Stimulated activated CD8-positive, alpha-beta memory T cell treated with anti-CD3 and anti-CD28 coated beads, Interleukin-4, amount 100 ng/mL, for 4 hours (primary cell): ENCODE measurements around the gene IL1RAPL2.
"Not testable (repeated sequence)": the region's sequence is repeated elsewhere in the genome, so short reads cannot be mapped to it uniquely, and the experiment has no call there.

ENCODE experiments used
- DNase-seq, 2 donors: peaks; one replicate each; pipeline ENCODE4 v3.0.0-alpha.2; 2020; ENCODE audit warnings: low read depth in 2 of 2, low spot score in 1 of 2

Gene IL1RAPL2

DNA sequence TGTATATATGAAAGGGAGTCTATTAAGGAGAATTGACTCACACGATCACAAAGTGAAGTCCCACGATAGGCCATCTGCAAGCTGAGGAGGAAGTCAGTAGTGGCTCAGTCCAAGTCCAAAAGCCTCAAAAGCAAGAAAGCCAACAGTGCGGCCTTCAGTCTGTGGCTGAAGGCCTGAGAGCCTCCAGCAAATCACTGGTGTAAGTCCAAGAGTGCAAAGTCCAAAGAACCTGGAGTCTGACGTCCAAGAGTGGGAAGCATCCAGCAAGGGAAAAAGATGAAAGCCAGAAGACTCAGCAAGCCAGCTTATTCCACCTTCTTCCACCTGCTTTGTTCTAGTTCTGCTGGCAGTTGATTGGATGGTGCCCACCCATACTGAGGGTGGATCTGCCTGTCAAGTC is 104.1 kb downstream of the IL1RAPL2 start:
- no peak for DNase-seq

DNA sequence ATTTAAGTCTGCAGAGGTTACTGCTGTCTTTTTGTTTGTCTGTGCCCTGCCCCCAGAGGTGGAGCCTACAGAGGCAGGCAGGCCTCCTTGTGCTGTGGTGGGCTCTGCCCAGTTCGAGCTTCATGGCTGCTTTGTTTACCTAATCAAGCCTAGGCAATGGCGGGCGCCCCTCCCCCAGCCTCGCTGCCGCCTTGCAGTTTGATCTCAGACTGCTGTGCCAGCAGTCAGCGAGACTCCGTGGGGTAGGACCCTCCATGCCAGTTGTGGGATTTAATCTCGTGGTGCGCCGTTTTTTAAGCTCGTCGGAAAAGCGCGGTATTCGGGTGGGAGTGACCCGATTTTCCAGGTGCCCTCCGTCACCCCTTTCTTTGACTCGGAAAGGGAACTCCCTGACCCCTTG is 111.5 kb downstream of the IL1RAPL2 start:
- DNase-seq, result not testable (repeated sequence)

DNA sequence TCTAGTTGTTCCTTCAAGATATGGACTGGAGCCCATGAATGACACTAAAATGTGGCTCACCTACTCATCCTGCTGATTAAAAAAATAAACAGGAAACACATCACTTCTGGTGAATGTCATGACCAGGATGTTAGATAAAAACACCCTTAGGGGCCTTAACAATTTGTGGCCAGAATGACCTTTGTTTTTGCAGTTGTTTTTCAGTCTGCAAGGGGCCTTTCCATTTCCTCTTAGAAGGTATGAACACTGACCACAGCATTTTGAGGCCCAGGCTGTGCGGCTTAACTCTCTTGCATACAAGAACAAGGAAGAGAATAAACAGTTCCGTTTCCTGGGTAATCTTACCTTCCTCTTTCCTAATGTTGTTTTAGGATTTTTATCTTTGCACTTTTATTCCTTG is 113.2 kb downstream of the IL1RAPL2 start:
- DNase-seq, result no peak

DNA sequence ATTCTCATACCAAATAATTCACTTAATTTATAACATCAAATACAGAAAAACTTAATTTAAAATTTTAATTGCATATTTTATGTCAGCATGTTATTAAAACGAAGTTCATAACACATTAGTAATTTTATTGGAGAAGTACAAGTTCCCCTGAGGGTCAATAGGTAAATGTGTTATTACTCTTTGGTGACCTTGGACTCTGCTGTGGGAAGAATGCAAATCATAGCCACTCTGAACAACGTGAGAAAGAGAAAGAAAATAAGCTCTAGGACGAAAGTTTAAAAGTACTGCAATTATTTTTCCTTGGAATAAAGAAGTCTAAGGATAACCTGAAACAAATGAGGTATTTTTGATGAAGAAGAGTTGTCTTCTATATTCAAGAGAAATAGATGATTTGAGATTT is 115.2 kb downstream of the IL1RAPL2 start:
- DNase-seq, result no peak

DNA sequence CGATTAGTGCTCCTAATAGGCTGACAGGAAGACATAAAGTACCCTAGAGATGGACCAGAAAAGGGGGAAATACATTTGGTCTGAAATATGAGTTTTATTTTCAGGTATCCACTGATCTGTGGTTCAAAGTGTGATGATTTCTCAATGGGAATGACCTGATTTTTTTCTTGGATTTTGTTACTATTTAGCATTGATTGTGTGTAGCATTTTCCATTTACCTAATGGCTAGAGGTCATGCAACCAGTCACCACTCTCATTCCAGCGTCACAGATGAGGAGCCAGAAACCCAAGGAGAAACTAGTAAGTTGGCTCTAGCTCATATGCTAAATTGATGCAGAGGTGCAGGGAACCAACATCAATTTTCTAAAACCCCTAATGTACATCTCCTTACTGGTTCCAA is 118.1 kb downstream of the IL1RAPL2 start:
- DNase-seq, result no peak

DNA sequence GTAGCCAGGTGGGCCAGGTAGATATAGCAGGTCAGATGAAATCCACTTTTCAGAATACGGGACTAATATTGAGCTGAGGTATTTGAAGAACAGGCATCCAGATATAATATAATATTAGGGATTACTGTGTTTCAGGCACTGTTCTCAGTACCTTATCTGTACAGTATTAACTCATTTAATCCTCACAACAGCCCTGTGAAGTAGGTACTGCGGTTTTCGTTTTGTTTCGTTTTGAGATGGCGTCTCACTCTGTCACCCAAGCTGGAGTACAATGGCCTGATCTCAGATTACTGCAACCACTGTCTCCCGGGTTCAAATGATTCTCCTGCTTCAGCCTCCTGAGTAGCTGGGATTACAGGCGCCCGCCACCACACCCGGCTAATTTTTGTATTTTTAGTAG is 129.6 kb downstream of the IL1RAPL2 start:
- DNase-seq, result no peak

DNA sequence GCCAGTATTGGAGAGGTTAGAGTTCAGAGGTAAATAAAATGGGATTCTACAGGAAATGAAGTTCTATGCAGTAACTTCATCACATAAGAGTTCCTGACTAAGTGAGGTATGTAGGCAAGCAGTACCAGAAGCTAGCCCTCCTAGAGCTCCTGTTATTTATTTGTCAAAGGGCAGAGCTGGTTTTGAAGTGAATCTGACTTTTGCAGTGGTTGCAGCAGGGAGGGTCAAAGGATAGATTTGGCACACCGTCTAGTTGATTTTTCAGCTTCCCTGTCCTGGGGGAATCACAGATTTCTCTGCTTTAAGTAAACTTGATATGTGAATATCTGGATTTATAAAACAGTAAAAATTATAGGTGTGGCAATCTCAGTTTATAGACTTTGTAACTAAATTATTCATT is 130.7 kb downstream of the IL1RAPL2 start:
- no peak for DNase-seq

DNA sequence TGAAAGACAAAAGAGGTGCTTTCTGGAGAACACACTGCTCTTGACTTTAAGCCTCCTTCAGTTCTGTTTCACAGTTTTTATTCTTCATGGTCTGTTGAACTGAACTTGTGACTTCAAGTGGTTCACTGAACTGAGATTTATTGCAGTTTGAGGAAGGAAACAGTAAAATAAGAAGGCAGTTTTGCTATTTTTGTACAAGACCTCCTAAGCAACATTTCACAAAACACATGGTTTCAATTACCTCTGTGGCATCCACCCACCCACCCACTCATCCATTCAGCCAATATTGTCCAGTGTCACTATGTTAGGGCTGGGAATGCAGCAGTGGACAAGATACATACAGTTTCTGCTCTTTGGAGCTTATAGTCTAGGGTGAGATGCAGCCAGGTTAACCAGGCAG is 131.3 kb downstream of the IL1RAPL2 start:
- no peak for DNase-seq

DNA sequence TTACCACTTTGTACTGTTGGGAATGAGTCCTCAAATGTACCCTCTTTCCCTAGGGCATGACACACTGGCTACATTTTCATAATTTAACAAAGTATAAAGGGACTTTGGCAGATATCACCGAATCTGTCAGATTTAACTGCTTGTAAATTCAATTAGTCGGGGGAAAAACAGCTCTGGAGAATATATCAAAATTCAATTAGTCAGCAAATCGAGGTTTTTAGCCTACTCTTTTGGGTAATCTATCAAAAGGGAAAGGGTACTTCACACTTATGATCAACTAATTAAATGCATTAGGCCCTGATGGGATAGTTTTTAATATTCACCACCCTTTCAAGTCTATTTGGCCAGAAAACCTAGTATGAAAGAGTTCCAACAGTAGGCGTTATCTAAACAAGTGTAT is 141.0 kb downstream of the IL1RAPL2 start:
- no peak for DNase-seq

DNA sequence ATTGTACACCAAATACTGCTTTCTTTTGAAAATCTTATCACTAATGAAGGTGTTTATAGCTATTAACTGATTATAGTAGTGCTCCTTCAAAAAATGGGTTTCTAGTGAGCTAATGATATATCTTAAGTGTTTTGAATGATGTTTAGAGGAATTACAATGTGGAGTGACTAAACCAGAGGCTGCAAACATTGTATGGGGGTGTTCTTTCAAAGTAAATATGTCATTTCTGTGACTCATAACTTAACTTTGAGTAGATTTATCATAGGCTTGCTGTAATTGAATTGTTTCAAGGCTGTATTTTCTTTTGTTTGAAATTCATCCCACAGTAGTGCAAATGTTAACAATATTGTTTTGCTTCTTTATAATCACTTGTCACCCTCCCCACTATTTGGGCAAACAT is 141.6 kb downstream of the IL1RAPL2 start:
- DNase-seq, result no peak

DNA sequence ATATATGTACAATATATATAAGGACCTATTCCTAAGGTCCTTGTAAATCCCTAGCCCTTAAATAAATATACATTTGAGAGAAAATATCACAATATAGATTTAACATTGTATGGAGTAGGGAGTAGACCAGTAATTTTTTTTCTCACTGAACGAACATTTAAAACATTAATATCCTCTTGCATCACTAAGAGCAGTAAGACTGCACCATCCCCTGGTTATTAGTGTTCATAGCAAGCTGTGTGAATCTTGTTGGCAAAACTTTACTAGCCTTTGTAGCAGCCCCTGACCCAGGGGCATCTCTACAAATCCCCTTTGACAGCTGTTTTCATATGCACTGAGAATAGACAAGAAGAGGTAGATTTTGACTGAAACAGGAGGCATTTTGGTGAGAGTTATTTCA is 146.5 kb downstream of the IL1RAPL2 start:
- no peak for DNase-seq

DNA sequence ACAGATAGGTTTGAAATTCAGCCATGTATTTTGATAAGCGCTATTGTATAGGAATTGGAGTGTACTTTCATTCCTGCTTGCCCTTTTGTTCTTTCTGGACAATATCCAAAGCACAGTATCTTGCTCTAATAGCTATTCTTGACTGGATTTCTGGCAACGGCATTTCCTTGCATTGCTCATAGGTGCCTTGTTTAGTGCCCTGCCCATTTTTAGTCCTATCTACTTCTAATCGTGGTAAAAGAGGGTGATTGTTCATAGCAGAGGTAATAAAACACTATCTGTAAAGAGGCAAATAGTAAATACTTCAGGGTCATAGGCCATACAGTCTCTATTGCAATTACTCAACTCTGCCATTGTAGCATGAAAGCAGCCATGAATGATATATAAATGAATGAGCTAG is 155.9 kb downstream of the IL1RAPL2 start:
- DNase-seq, result no peak

DNA sequence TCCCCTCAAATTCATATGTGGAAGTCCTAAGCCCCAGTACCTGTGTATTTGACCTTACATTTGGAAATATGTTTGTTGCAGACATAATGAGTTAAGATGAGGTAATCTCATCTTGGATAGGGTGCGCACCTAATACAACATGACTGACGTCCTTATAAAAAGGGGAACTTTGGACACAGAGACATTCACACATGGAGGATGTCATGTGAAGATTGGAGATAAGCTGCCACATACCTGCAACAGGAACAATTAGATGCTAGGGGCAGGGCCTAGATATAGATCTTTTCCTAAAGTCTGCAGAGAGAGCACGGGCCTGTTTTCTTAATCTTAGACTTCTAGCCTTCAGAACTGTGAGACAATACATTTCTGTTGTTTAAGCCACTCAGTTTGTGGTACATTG is 162.5 kb downstream of the IL1RAPL2 start:
- DNase-seq, result no peak

DNA sequence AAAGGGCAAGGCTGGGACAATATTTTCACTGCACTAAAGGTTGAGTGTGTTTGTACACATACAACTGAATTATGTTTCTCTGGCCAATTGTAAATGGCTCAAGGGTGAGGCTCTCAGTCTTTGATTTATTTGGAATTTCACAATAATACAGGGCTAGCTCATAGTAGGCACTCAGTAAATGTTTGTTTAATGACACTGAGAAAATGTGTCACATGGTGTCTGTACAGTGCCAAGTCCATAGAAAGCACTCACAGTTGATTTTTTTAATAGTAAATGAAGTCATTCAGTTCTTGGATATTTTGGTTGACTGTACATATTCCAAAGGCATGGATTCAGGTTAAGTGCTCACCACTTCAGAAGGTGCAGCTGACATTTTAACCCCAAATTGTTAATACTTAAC is 176.4 kb downstream of the IL1RAPL2 start:
- no peak for DNase-seq

DNA sequence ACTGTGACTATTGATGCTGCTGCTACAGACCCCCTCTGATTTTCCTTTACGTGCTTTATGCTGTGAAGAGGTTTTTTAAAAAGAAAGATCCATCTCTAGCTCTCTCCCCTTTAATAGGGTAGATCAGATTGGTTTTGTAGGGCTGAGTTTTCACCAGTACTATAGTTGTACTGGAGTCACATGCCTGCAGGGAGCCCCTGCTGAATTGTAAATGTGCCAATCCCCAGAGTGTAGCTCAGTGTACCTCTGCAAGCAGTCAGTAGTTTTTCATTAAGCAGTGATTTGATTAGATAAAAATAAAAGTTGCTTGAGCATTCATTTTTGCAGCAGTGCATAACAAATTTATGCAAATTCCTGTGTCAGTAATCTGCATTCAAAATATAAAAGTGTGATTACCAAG is 179.2 kb downstream of the IL1RAPL2 start:
- DNase-seq, result no peak

DNA sequence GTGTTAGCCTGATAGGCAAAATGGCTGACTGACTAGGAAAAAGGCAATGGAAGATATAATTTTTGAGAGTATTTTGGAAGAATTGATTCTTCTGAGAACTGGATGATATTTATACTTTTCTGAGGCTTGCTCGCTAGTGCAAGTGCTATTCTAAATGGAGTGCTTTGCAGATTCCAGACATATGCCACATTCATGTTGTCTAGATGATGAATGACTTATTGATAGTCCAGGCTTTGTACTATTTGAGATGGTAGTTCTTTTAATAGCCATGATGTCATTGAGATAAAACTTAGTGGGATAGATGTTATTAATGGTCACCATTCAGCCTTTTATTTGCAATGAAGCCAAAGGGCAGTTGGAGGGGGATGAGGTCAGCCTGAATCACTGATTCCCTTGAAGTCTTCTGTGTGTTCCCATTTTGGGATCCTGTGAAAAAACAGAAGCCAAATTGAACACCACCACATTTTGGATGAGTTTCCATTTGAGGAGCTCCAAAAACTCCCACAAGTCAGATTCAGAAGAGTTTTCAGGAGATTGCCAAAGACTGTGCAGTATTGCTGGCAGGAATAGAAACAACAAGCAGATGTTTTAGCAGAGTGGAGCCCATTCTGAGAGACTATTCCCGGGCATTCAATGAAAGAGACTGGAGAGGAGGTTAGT is 184.1 kb downstream of the IL1RAPL2 start:
- DNase-seq, result no peak

DNA sequence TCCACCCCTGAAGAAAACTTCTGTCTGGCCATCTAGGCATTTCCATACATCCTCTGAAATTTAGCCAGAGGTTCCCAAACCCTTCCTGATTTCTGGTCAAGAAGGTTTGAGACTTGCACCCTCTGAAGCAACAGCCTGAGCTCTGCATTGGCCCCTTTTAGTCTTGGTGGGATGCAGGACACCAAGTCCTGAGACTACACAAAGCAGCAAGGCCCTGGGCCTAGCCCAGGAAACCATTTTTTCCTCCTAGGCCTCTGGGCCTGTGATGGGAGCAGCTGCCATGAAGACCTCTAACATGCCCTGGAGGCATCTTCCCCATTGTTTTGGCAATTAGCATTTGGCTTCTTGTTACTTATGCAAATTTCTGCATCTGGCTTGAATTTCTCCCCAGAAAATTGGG is 196.6 kb downstream of the IL1RAPL2 start:
- no peak for DNase-seq

DNA sequence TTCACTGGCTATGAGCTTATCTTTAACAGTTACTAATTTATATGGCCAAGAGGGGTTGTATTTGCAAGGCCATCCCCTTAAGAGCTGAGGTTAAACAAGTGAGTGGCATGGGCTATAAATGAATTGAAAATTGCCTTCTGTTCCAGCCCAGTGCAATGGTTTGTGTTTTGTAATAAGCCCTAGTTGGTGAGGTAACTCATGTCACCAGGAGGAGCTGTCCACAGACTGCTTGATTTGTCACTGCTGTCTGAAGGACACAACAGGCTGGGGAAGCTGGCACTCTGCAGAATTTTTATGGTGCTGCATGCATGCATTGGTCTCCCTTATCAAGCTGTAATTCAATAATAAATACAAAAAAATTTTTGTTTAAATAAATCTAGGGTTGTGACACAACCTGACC is 223.8 kb downstream of the IL1RAPL2 start:
- no peak for DNase-seq

DNA sequence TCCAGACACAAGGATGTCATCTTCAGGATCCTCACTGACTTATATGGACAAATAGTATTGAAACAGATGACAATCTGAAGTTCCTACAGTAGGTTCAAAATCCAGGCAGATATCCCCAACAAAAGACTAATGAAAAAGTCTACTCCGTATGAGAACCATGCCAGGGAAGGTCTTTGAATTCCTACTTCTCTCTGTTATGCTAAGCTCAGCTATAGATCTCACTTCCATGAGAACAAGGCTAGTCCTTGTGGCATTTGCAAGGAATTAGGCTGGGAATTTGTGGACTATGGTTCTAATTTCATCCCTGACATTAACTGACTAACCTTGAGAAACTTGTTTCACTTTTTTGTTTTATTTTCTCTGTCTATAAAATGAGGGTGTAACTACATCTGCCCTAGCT is 229.8 kb downstream of the IL1RAPL2 start:
- DNase-seq, result no peak

DNA sequence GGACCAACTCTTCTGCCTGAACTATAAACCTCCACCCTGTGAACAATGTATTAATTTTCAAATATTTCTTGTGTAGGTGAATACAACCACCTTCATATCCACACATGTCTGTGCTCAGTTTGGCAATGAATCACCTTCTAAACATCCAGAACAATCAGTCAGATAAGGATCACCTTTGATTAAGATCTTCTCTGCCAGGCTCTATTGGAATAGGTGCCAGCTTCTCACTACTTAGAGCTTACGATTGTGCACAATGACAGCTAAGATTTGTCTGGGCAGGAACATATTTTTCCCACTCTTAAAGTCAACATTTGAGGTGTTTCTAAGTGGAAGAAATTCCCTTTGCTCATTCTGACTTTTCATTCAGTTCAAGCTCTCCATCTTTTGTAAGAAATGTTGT is 237.2 kb downstream of the IL1RAPL2 start:
- DNase-seq, result no peak

DNA sequence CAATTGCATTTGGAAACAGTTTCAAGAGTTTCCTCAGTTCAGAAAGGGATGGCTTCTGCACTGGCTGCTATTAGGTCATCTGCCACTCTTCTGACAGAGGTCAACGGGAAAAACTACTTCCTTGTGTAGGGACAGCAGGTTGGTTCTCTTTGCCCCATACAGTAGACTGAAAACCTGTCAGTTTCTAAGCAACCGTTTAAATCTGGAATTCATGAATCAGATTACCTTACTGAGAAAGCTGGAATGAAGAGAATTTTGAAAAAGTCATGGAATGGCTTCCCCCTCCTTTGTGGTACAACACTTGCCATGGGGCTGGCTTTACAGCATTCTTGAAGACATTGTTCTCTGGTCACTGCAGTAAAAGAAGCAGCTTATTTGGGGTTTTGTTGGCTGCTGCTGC is 240.3 kb downstream of the IL1RAPL2 start:
- DNase-seq, result no peak

DNA sequence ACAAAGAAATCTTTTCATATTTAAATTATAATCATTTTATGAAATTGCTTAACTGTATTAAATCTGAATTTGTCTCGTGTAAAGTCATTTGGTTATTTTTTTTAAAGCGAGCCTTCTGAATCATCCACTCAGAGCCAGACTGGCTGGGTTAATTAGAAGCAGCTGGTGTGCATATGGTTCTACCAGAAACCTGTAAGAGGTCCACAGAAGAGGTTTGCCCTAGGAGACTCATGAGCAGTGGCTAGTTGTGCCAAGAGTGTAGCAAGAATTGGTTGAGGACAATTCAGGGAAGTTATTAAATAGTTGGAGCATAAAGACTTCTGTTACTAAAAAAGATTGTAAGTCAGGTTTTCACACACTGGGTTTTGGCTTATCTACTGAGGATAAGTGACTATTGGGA is 267.4 kb downstream of the IL1RAPL2 start:
- DNase-seq, result no peak

DNA sequence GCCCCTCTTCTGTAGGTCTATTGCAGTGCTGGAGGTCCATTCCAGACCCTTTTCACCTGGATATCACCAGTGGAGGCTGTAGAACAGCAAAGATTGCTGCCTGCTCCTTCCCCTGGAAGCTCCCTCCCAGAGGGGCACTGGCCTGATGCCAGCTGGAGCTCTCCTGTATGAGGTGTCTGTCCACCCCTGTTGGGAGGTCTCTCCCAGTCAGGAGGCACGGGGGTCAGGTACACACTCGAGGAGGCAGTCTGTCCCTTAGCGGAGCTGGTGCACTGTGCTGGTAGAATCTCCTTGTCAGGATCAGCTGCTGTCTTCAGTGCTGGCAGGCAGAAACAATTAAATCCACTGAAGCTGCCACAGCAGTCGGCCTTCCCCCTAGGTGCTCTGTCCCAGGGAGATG is 276.6 kb downstream of the IL1RAPL2 start:
- DNase-seq, result no peak

DNA sequence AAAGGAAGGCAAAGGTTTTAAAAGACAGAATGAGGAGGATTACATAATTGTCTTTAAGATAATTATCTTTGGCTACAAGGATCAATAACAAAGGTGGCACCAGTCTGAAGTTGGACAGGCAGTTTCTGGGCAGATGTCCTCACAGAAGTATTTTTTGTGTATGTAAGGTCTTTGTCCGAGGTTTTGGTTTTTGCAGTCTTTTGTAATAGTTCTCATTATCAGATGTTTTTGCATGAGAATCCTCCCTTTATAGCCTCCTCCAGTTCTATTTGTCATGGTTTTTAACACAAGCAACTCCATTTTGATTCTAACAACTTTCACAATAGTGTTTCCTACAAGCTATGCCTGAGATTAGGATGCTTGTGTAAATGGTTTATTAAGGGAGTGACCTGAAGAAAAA is 286.2 kb downstream of the IL1RAPL2 start:
- DNase-seq, result no peak
